ENCODE results near the gene AGAP1. TPM values are rescaled to one million over a fixed set of nuclear protein-coding genes. Genes with fewer than 3 reads are reported as not detected.

Gene AGAP1
- total RNA-seq, 1 donor from 2014 or later = 21.1 TPM

DNA sequence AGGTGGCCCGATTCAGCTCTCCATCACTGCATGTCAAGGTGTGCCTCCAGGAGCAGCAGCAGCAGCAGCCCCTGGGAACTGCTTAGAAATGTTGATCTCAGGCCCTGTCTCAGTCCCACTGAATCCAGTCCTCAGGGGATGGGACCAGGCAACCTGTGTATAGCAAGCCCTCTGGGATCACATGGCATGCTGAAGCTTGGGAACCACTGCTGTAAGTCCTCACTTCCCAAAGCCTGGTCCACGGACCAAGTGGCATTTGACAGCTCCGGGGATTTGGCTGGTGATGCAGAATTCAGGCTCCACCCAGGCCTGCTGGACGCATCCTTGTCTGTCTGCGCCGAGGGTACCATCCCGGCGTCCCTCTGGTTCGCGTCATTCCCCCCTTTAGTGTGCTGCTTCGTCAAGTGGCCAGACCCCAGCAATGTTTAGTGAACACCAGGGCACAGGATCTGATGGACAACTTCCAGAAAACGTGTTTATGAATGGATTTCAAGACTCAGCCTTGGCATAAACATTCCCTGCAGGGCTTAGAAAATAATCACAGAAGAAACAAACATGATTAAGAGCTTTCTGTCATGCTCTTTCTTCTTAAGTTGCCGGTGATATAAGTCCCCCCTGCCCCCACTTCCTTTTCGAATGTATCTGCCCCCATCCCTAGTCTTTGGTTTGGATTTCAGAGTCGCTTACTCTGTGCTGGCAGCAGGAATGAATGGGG is 440.4 kb downstream of the AGAP1 start:
- Histone ChIP-seq H3K4me1 (no peaks in the 10 kb centered on the region), H3K27ac (no peak overlapping the region), H3K9me3 (no peaks in the 10 kb centered on the region), H3K4me3 (no peak overlapping the region), H3K27me3 (no peaks in the 10 kb centered on the region), H3K36me3 (peaks cover 0 to 12% of the 10 kb centered on the region in 2 donors)
- intact Hi-C loops (cut with DNase I) = no loop called here
- no peak for DNase-seq (ENCODE audit: extremely low spot score in 2 of 2)
- TF ChIP-seq POLR2AphosphoS5 (IDR thresholded peaks at IDR 0.05; ENCODE audit: insufficient read depth in 1 of 2, low read depth in 1 of 2) (no peak), POLR2A (IDR thresholded peaks at IDR 0.05) (no peak)
- TF ChIP-seq, protein P1, sequence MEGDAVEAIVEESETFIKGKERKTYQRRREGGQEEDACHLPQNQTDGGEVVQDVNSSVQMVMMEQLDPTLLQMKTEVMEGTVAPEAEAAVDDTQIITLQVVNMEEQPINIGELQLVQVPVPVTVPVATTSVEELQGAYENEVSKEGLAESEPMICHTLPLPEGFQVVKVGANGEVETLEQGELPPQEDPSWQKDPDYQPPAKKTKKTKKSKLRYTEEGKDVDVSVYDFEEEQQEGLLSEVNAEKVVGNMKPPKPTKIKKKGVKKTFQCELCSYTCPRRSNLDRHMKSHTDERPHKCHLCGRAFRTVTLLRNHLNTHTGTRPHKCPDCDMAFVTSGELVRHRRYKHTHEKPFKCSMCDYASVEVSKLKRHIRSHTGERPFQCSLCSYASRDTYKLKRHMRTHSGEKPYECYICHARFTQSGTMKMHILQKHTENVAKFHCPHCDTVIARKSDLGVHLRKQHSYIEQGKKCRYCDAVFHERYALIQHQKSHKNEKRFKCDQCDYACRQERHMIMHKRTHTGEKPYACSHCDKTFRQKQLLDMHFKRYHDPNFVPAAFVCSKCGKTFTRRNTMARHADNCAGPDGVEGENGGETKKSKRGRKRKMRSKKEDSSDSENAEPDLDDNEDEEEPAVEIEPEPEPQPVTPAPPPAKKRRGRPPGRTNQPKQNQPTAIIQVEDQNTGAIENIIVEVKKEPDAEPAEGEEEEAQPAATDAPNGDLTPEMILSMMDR (IDR thresholded peaks at IDR 0.05) = no peak

DNA sequence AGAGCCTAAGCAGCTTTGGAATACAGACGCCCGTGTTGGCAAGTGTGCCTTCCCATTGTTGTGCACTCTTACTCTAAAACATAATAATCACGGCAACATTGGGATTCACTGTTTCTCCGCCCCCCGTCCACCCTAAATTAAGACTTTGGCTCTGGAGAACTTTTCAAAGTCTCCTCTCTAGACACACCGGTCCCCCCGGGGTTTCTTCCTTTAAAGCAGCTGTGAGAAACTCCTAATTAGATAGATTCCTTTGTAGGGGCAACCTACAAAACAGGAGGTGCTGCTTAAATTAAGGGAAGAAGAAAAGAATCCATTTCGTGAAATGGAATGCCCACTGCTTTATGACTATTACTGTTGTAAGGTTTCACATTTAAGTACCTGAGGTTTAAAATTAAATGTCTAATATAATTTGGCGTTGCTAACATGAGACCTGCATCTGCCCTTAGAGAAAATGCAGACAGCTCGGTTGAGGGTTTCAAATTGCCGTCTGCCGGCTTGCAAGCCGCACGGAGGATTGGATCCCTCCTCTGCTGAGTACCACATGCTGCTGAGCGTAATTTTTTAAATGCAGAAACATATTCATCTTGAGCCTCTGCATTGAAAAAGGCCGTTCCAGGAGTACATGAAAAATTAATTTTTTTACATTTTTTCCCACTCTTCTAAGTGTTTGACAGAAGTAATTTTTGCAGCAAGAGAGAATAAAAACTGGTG is 441.1 kb downstream of the AGAP1 start:
- Histone ChIP-seq H3K4me1 (no peaks in the 10 kb centered on the region), H3K36me3 (peaks cover 0 to 12% of the 10 kb centered on the region in 2 donors), H3K4me3 (no peak overlapping the region), H3K9me3 (no peaks in the 10 kb centered on the region), H3K27me3 (no peaks in the 10 kb centered on the region), H3K27ac (no peak overlapping the region)
- DNase-seq (ENCODE audit: extremely low spot score in 2 of 2) = no peak
- intact Hi-C loops (cut with DNase I) = no loop called here
- TF ChIP-seq POLR2AphosphoS5 (IDR thresholded peaks at IDR 0.05; ENCODE audit: insufficient read depth in 1 of 2, low read depth in 1 of 2) (no peak), POLR2A (IDR thresholded peaks at IDR 0.05) (no peak)
- TF ChIP-seq, protein P1 (IDR thresholded peaks at IDR 0.05) = no peak

DNA sequence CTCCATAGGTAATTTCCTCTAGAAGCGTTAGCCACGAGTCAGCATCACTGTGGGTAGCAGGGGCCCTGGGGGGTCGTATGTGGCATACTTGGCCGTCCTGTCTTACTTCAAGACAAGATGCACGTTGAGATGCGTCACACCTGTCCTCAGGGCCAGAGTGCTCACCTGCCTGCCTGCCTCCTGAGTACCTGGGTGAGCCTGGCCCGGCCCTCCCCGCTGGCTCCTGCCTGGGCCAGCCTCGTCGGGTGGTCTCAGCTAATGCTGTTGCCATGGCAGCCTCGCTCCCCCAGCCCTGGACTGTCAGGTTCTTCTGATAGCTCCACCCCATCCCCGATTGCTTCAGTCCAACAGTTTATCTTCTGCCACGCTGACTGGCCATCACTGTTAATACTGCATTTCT is 441.9 kb downstream of the AGAP1 start:
- H3K4me3 ChIP-seq = no peak overlapping the region
- no peaks in the 10 kb centered on the region for H3K4me1 ChIP-seq
- TF ChIP-seq POLR2AphosphoS5 (IDR thresholded peaks at IDR 0.05; ENCODE audit: insufficient read depth in 1 of 2, low read depth in 1 of 2) = no peak
- TF ChIP-seq, protein P1 (IDR thresholded peaks at IDR 0.05) = no peak
- no peak for TF ChIP-seq POLR2A (IDR thresholded peaks at IDR 0.05)
- no peaks in the 10 kb centered on the region for H3K9me3 ChIP-seq
- intact Hi-C loops (cut with DNase I) = no loop called here
- no peak for DNase-seq (ENCODE audit: extremely low spot score in 2 of 2)
- H3K36me3 ChIP-seq = peaks cover 0 to 11% of the 10 kb centered on the region in 2 donors
- no peaks in the 10 kb centered on the region for H3K27me3 ChIP-seq
- H3K27ac ChIP-seq = no peak overlapping the region

DNA sequence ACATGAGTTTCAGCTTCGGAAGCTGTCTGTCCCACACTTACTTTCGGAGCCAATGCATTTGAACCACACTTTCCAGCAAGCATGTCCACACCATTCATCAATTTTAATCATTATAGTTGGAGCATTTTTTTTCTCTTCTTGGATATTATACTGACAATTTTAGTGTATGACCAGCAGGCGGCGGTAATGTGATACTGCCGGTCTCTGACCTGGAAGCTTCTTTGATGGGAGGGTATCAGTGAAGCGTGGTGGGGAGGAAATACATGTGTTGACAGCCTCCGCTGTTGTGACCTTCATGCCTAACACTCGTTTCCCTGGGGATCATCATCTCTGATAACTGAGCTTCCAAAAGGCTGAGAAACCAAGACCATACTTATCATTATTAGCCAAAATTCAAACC is 442.6 kb downstream of the AGAP1 start:
- Histone ChIP-seq H3K4me1 (no peaks in the 10 kb centered on the region), H3K9me3 (no peaks in the 10 kb centered on the region), H3K27ac (no peak overlapping the region), H3K27me3 (no peaks in the 10 kb centered on the region), H3K36me3 (peaks cover 0 to 8% of the 10 kb centered on the region in 2 donors), H3K4me3 (no peak overlapping the region)
- no peak for DNase-seq (ENCODE audit: extremely low spot score in 2 of 2)
- intact Hi-C loops (cut with DNase I) = no loop called here
- TF ChIP-seq POLR2A (IDR thresholded peaks at IDR 0.05) (no peak), POLR2AphosphoS5 (IDR thresholded peaks at IDR 0.05; ENCODE audit: insufficient read depth in 1 of 2, low read depth in 1 of 2) (no peak)
- TF ChIP-seq, protein P1 (IDR thresholded peaks at IDR 0.05) = no peak

DNA sequence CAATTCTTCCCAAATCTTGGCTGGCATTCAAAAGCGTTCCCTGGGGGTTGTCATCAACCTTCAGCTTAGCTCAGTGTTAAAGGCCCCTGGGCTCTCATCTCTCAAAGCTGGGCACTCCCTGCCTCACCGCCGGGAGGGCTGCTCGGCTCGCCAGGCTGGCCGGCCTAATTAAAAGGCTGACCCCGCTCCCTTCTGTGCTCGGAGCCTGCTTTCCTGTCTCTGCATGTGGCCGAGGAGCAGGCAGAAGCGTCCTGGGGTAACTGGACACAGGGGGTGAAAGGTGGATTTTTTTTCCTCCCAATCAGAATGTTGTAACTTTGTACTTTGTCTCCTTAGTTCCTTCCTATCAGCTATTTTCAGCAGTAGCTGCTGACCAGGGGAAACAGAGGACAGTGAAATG is 443.2 kb downstream of the AGAP1 start:
- Histone ChIP-seq H3K4me1 (no peaks in the 10 kb centered on the region), H3K4me3 (no peak overlapping the region), H3K27me3 (no peaks in the 10 kb centered on the region), H3K36me3 (peaks cover 0 to 5% of the 10 kb centered on the region in 2 donors), H3K9me3 (no peaks in the 10 kb centered on the region), H3K27ac (no peak overlapping the region)
- DNase-seq (ENCODE audit: extremely low spot score in 2 of 2) = no peak
- intact Hi-C loops (cut with DNase I) = no loop called here
- no peak for TF ChIP-seq POLR2A (IDR thresholded peaks at IDR 0.05)
- TF ChIP-seq, protein P1 (IDR thresholded peaks at IDR 0.05) = no peak
- TF ChIP-seq POLR2AphosphoS5 (IDR thresholded peaks at IDR 0.05; ENCODE audit: insufficient read depth in 1 of 2, low read depth in 1 of 2) = no peak

Data from vagina (tissue), 2 donors.